ENCODE results near the gene CASQ2. TPM values are rescaled to one million over a fixed set of nuclear protein-coding genes. Genes with fewer than 3 reads are reported as not detected.

CASQ2 gene
- total and polyA plus RNA-seq, 2 experiments from 2014 or later: not detected

DNA sequence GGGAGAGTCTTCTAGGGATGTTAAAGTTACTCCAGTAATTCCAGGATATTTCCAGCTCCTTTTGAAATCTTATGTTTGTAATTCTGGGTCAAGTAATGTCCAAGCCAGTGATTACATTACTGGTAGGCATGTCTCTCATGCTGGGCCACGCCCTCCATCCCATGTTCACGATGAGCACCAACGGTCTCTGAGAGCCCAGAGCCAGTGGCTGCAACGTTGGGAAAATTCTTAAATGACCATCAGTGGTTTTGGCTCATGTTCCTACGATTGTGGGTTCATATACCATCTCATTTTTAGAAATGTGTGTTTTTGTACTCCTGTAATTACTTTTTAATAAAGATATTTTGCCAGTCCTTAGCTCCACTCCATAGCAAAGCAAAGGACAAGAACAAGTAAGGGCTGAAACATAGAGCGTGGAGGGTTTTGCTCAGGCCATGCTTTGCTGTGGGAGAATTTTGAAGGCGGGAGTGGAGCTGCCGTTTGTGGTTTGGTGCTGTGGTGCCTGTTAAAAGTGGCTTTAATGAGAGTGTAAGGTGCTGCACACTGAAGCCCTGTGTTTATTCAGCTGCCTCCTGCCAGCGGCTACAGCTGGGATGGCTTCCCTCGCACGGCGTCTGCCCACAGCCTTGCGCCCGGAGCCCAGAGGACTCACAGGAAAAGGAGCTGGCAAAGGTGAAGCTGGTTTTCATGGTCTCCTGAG, 97.9 kb downstream of the CASQ2 start:
- H3K79me2 ChIP-seq: peaks cover 7% of the 10 kb centered on the region
- WGBS (ENCODE audit: low lambda C conversion rate, missing lambda C conversion rate): 81% methylated on average over 14 of the region's 14 CpGs
- peak overlapping the region; percentile 91 for H3K27ac ChIP-seq
- DNase-seq (ENCODE audit: low spot score): no peak
- H2AFZ ChIP-seq: no peak overlapping the region
- no peaks in the 10 kb centered on the region for H4K20me1 ChIP-seq (ENCODE audit: insufficient read depth, poor library complexity, severe bottlenecking)
- H3K36me3 ChIP-seq (replicated peaks; ENCODE audit: insufficient read depth, low read depth): no peaks in the 10 kb centered on the region
- H3K4me3 ChIP-seq: no peak overlapping the region
- peaks cover 29% of the 10 kb centered on the region for H3K4me1 ChIP-seq (ENCODE audit: insufficient read depth)
- H3K4me2 ChIP-seq: peak overlapping the region; percentile 25
- H3K9me3 ChIP-seq (ENCODE audit: low read depth): no peaks in the 10 kb centered on the region
- TF ChIP-seq EZH2phosphoT487 (IDR thresholded peaks at IDR 0.05; ENCODE audit: low read depth, severe bottlenecking, unreplicated experiment) (no peak), EZH2 (IDR thresholded peaks at IDR 0.05; ENCODE audit: borderline replicate concordance) (no peak)
- TF ChIP-seq, protein P1, sequence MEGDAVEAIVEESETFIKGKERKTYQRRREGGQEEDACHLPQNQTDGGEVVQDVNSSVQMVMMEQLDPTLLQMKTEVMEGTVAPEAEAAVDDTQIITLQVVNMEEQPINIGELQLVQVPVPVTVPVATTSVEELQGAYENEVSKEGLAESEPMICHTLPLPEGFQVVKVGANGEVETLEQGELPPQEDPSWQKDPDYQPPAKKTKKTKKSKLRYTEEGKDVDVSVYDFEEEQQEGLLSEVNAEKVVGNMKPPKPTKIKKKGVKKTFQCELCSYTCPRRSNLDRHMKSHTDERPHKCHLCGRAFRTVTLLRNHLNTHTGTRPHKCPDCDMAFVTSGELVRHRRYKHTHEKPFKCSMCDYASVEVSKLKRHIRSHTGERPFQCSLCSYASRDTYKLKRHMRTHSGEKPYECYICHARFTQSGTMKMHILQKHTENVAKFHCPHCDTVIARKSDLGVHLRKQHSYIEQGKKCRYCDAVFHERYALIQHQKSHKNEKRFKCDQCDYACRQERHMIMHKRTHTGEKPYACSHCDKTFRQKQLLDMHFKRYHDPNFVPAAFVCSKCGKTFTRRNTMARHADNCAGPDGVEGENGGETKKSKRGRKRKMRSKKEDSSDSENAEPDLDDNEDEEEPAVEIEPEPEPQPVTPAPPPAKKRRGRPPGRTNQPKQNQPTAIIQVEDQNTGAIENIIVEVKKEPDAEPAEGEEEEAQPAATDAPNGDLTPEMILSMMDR (IDR thresholded peaks at IDR 0.05; ENCODE audit: poor library complexity): no peak
- no peaks in the 10 kb centered on the region for H3K27me3 ChIP-seq
- H3K9me2 ChIP-seq (replicated peaks; ENCODE audit: insufficient read depth): no peaks in the 10 kb centered on the region

DNA sequence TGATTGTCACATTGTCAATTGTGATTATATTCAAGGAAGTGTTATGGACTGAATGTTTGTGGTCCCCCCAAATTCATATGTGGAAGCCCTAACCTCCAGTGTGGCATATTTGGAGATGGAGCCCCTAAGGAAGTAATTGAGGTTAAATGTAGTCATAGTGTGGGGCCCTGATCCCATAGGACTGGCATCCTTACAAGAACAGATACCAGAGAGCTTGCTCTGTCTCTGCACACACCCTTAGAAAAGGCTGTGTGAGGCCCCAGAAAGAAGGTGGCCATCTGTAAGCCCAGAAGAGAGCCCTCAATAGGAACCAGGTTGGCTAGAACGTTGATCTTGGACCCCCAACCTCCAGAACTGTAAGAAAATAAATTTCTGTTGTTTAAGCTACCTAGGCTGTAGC, 98.6 kb downstream of the CASQ2 start:
- no peaks in the 10 kb centered on the region for H3K36me3 ChIP-seq (replicated peaks; ENCODE audit: insufficient read depth, low read depth)
- peak overlapping the region; percentile 91 for H3K27ac ChIP-seq
- no peak overlapping the region for H3K4me3 ChIP-seq
- DNase-seq (ENCODE audit: low spot score): no peak
- no peaks in the 10 kb centered on the region for H4K20me1 ChIP-seq (ENCODE audit: insufficient read depth, poor library complexity, severe bottlenecking)
- H3K9me2 ChIP-seq (replicated peaks; ENCODE audit: insufficient read depth): no peaks in the 10 kb centered on the region
- WGBS (ENCODE audit: low lambda C conversion rate, missing lambda C conversion rate): 100% methylated on average over 1 of the region's 1 CpG
- H3K9me3 ChIP-seq (ENCODE audit: low read depth): no peaks in the 10 kb centered on the region
- TF ChIP-seq EZH2 (IDR thresholded peaks at IDR 0.05; ENCODE audit: borderline replicate concordance) (no peak), EZH2phosphoT487 (IDR thresholded peaks at IDR 0.05; ENCODE audit: low read depth, severe bottlenecking, unreplicated experiment) (no peak)
- TF ChIP-seq, protein P1 (IDR thresholded peaks at IDR 0.05; ENCODE audit: poor library complexity): no peak
- H3K79me2 ChIP-seq: peaks cover 7% of the 10 kb centered on the region
- H3K27me3 ChIP-seq: no peaks in the 10 kb centered on the region
- H3K4me1 ChIP-seq (ENCODE audit: insufficient read depth): peaks cover 29% of the 10 kb centered on the region
- H2AFZ ChIP-seq: no peak overlapping the region
- no peak overlapping the region for H3K4me2 ChIP-seq

DNA sequence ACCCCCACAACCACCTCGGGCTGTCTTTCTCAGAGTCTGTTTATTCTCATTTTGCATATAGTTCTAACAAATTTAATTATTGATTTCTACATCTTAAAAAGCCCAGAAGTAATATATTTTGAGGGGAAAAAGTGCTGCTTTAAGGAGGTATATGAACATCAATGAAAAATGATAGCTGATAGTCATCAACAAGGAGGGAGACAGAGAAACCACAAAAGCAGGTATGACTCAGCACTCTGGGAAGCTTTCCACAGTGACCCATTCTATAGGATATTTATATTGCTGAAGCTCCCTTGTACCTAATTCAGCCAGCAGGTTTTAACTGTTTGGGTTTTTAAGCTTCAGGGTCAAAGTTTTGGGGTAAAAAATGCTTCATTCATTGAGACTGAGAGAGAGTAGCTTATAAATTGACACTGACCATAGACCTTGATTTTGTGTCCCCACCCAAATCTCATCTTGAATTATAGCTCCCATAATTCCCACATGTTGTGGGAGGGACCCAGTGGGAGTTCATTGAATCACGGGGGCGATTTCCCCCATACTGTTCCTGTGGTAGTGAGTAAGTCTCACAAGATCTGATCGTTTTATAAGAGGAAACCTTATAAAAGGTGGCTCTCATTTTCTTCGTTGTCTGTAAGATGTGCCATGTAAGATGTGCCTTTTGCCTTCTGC, 99.4 kb downstream of the CASQ2 start:
- WGBS (ENCODE audit: low lambda C conversion rate, missing lambda C conversion rate): 95% methylated on average over 5 of the region's 5 CpGs
- H3K27ac ChIP-seq: peak overlapping the region; percentile 91
- TF ChIP-seq, protein P1 (IDR thresholded peaks at IDR 0.05; ENCODE audit: poor library complexity): no peak
- TF ChIP-seq EZH2 (IDR thresholded peaks at IDR 0.05; ENCODE audit: borderline replicate concordance): no peak
- TF ChIP-seq EZH2phosphoT487 (IDR thresholded peaks at IDR 0.05; ENCODE audit: low read depth, severe bottlenecking, unreplicated experiment): no peak
- H2AFZ ChIP-seq: no peak overlapping the region
- no peak for DNase-seq (ENCODE audit: low spot score)
- no peaks in the 10 kb centered on the region for H3K9me2 ChIP-seq (replicated peaks; ENCODE audit: insufficient read depth)
- no peaks in the 10 kb centered on the region for H3K36me3 ChIP-seq (replicated peaks; ENCODE audit: insufficient read depth, low read depth)
- H3K4me2 ChIP-seq: no peak overlapping the region
- H4K20me1 ChIP-seq (ENCODE audit: insufficient read depth, poor library complexity, severe bottlenecking): no peaks in the 10 kb centered on the region
- H3K4me1 ChIP-seq (ENCODE audit: insufficient read depth): peaks cover 29% of the 10 kb centered on the region
- H3K4me3 ChIP-seq: no peak overlapping the region
- H3K27me3 ChIP-seq: no peaks in the 10 kb centered on the region
- H3K9me3 ChIP-seq (ENCODE audit: low read depth): no peaks in the 10 kb centered on the region
- peaks cover 7% of the 10 kb centered on the region for H3K79me2 ChIP-seq

Data from hepatocyte (in vitro differentiated cells).